HUES6 (cell line): ENCODE measurements around the gene CRYL1.

Source experiments
- H3K27ac ChIP-seq: 2 replicates; pipeline ENCODE4 v1.7.0; 2013; ENCODE audit warnings: low read depth, mild to moderate bottlenecking, low read length, inconsistent platforms
- H3K27me3 ChIP-seq: 2 replicates; pipeline ENCODE4 v1.6.1; 2013; ENCODE audit warnings: low read length; ENCODE audit not compliant: control insufficient read depth, insufficient read depth
- H3K36me3 ChIP-seq: 2 replicates; pipeline ENCODE4 v1.6.1; 2013; ENCODE audit warnings: low read length; ENCODE audit not compliant: control insufficient read depth, insufficient read depth
- H3K4me1 ChIP-seq: 2 replicates; pipeline ENCODE4 v1.6.1; 2013; ENCODE audit warnings: low read length; ENCODE audit not compliant: control insufficient read depth, insufficient read depth
- H3K4me3 ChIP-seq: 2 replicates; pipeline ENCODE4 v1.5.1; 2013; ENCODE audit warnings: low read depth, low read length
- H3K9ac ChIP-seq: one replicate; pipeline ENCODE4 v1.6.1; 2013; ENCODE audit warnings: mild to moderate bottlenecking, low read length
- H3K9me3 ChIP-seq: 2 replicates; pipeline ENCODE4 v1.6.1; 2013; ENCODE audit warnings: low read depth, low read length; ENCODE audit not compliant: control insufficient read depth, insufficient read depth

Gene CRYL1

DNA sequence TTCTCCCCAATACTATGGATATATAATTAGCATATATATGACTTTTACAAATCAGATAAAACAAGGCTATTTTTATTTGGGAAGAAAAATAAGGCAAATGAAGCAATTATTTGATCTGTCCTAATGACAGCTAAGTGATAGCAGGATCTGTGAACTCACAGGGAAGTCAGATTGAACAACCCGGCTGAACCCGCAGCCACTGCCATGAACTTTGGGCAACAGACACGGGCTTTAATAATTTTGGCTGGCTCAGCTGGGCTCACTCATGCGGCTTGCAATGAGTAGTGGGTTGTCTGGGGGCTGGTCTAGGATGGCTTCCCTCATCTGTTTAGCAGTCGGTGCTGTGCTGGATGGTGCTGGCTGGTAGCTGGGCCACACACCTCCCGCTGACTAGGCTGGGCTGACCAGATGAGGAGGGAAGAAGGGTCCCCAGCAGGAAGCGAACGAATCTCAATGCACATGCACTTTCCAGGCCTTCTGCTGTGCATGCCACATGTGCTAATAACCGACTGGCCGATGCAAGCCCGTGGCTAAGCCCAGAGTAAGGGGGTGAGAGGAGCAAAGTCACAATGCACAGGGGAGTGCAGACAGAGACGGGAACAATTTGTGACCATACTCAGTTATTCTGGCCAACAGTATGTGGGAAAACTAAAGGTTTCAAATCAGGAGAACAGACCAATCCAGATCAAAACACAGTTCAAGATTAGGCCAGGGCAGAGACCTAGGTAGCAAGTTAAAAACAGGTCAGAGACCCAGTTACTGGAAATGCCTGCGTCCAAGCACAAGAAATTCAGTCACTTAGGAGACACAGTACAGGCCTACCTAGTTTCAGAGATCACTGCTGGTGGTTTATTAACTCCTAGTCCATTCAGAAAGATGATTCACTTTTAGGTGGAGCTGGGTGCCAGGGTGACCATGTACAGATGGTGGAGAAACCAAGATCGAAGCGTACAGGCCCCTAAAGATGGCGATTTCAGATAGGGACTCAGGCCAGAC is 22.3 kb downstream of the CRYL1 start:
- H3K4me1 ChIP-seq = no peaks in the 10 kb centered on the region
- H3K27ac ChIP-seq = no peak overlapping the region
- H3K36me3 ChIP-seq = no peaks in the 10 kb centered on the region

GRCh38 chr13:20501592-20501991 is 24.1 kb downstream of the CRYL1 start:
- H3K4me1 ChIP-seq = no peaks in the 10 kb centered on the region
- H3K9ac ChIP-seq = no peak overlapping the region
- H3K4me3 ChIP-seq = no peak overlapping the region
- peaks cover 15% of the 10 kb centered on the region for H3K9me3 ChIP-seq
- no peaks in the 10 kb centered on the region for H3K27me3 ChIP-seq
- no peaks in the 10 kb centered on the region for H3K36me3 ChIP-seq
- no peak overlapping the region for H3K27ac ChIP-seq

More for the DNA sequence above, 22.3 kb downstream of the CRYL1 start:
- no peaks in the 10 kb centered on the region for H3K27me3 ChIP-seq
- peaks cover 15% of the 10 kb centered on the region for H3K9me3 ChIP-seq
- H3K9ac ChIP-seq = no peak overlapping the region
- no peak overlapping the region for H3K4me3 ChIP-seq

- no peaks in the 10 kb centered on the region for H3K4me1 ChIP-seq
- no peak overlapping the region for H3K9ac ChIP-seq
- peaks cover 15% of the 10 kb centered on the region for H3K9me3 ChIP-seq
- no peaks in the 10 kb centered on the region for H3K36me3 ChIP-seq
- H3K4me3 ChIP-seq = no peak overlapping the region
- H3K27ac ChIP-seq = no peak overlapping the region
- H3K27me3 ChIP-seq = no peaks in the 10 kb centered on the region
These were observed 24.5 kb downstream of the CRYL1 start for GRCh38 chr13:20501120-20501519.

DNA sequence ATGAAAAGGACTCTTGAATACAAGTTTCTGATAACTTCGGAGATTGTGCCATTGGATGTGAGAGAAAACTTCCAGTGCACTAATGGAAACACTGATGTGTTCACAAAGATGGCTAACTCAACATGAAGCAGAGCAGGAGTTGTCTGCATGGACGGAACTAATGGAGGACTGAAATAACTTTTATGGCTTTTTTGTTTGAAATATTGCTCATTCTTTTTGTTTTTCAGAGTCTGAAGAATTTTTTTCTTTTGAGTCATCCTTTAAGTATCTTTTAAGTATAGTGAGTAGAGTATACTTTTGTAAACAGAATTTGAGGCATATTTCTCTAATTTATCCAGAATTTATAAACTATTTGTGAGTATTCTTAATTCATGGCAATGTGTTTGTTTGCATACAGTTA is 25.7 kb downstream of the CRYL1 start:
- peaks cover 15% of the 10 kb centered on the region for H3K9me3 ChIP-seq
- H3K4me3 ChIP-seq = no peak overlapping the region
- no peaks in the 10 kb centered on the region for H3K4me1 ChIP-seq
- no peaks in the 10 kb centered on the region for H3K36me3 ChIP-seq
- H3K27ac ChIP-seq = no peak overlapping the region
- H3K27me3 ChIP-seq = no peaks in the 10 kb centered on the region
- no peak overlapping the region for H3K9ac ChIP-seq

DNA sequence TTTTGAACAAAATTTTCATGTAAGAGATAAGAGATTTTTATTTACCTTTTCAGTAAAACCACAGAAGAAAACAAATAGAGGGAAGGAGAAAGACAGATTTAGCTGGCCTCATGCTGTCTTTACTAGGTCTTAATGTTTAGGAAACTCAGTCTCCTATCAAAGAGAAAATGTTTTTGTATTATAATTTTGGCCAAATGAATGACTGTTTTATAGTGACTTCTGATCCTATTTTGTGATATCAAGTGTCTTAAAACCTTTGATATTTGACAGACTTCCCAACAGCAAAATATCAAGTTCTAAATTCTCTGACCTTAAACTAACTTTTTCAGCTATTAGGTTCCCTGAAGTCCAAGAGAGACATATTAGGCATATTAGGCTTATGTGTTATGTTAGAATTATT is 27.0 kb downstream of the CRYL1 start:
- Histone ChIP-seq H3K27ac (no peak overlapping the region), H3K9ac (no peak overlapping the region), H3K4me3 (no peak overlapping the region), H3K9me3 (peaks cover 15% of the 10 kb centered on the region), H3K27me3 (no peaks in the 10 kb centered on the region), H3K36me3 (no peaks in the 10 kb centered on the region), H3K4me1 (no peaks in the 10 kb centered on the region)

GRCh38 chr13:20498129-20498528 is 27.5 kb downstream of the CRYL1 start:
- Histone ChIP-seq H3K27ac (no peak overlapping the region), H3K36me3 (no peaks in the 10 kb centered on the region), H3K27me3 (no peaks in the 10 kb centered on the region), H3K9ac (no peak overlapping the region), H3K9me3 (peaks cover 15% of the 10 kb centered on the region), H3K4me3 (no peak overlapping the region), H3K4me1 (no peaks in the 10 kb centered on the region)

DNA sequence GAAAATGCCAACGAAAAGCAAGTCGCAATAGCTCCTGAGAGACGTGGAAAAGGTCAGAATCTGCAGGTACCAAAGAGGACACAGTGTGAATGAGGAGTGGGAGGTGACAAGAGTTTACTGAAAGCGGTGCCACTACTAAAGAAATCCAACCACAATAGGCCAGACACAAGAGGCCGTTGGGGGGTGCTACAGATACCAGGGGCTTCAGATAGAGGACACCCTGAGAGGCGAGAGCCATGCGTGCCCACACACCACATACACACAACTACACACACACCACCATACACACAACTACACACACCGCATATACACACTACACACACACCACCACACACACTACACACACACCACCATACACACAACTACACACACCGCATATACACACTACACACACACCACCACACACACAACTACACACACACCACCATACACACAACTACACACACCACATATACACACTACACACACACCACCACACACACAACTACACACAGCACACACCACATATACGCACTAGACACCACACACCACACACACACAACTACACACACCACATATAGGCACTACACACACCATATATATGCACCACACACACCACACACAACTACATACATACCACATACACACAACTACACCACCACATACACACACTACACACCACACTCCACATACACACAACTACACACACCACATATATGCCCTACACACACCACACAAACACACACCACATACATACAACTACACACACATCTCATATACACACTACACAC is 28.5 kb downstream of the CRYL1 start:
- Histone ChIP-seq H3K9ac (no peak overlapping the region), H3K27ac (no peak overlapping the region), H3K27me3 (no peaks in the 10 kb centered on the region), H3K4me3 (no peak overlapping the region), H3K36me3 (no peaks in the 10 kb centered on the region), H3K9me3 (peaks cover 15% of the 10 kb centered on the region), H3K4me1 (no peaks in the 10 kb centered on the region)

DNA sequence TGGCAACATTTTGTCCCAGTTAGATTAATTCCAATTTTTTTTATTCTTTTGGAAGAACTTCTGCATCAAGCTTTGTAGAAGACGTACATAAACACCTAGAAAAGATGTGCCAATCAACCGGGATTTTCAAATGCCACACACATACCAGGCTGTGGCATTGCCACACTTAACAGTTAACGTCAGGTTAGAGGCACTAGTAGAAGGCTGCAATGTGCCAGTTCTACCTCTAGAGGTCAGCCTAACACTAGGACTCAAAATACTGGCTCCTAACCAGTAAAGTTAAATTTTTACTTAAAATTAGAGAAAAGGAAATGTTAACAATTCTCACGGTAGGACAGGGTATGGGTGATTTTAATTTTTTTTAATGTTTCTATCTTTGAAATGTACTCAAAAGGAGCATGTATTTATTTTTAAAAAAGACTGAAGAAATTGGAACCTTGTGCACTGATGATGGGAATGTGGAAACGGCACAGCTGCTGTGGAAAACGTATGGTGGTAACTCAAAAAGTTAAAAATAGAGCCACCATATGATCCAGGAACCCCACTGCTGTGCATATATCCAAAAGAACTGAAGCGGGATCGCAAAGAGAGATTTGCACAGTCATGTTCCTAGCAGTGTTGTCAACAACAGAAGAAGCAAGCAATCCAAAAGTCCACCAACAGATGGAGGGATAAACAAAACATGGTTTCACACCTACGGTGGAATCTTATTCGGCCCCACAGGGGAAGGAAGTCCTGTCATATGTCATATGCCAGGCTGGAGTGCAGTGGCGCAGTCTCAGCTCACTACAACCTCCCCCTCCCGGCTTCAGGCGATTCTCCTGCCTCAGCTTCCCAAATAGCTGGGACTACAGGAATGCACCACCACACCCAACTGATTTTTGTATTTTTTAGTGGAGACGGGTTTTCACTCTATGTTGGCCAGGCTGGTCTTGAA is 30.3 kb downstream of the CRYL1 start:
- Histone ChIP-seq H3K27me3 (no peaks in the 10 kb centered on the region), H3K4me1 (no peaks in the 10 kb centered on the region), H3K36me3 (no peaks in the 10 kb centered on the region), H3K27ac (no peak overlapping the region), H3K9me3 (peaks cover 8% of the 10 kb centered on the region), H3K9ac (no peak overlapping the region), H3K4me3 (no peak overlapping the region)

DNA sequence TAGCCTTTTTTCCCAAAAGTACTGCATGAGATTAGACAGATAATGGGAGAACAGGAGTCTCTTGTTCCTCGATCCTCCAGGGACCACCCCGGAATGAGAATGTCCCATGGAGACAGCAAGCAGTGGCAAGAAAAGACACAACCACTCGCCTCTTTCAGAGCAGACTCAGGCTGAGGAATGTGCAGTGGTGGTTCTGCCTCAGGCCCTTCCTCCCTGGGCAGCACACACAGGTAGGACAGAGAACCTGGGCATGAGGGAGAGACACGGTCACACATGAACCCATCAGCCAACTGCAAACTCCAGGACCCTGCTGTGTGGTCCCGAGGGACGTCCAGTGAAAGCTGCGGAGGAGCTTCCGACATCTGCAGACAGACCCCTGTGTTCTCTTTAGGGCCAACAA is 31.0 kb downstream of the CRYL1 start:
- no peaks in the 10 kb centered on the region for H3K36me3 ChIP-seq
- H3K27ac ChIP-seq = no peak overlapping the region
- peaks cover 3% of the 10 kb centered on the region for H3K9me3 ChIP-seq
- no peak overlapping the region for H3K4me3 ChIP-seq
- H3K9ac ChIP-seq = no peak overlapping the region
- no peaks in the 10 kb centered on the region for H3K27me3 ChIP-seq
- no peaks in the 10 kb centered on the region for H3K4me1 ChIP-seq

DNA sequence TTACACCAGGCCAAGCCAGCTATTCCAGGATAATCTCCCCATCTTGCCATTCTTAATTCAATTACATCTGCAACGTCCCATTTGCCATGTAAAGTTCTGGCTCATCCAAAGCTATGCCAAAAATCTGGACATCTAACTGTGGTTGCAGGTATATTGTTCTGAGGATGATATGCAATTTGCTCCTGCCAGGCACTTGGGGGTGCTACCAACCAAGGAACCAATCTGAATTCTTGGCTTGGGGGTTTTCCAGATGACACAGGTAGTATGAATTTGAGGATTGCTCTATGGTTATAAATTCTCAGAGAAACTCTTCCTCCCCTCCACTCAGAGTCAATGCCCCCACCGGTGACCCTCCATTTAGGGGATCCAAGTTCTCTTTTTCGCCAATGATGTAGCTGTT is 33.0 kb downstream of the CRYL1 start:
- Histone ChIP-seq H3K36me3 (no peaks in the 10 kb centered on the region), H3K9ac (no peak overlapping the region), H3K27me3 (no peaks in the 10 kb centered on the region), H3K4me1 (no peaks in the 10 kb centered on the region), H3K4me3 (no peak overlapping the region), H3K9me3 (no peaks in the 10 kb centered on the region), H3K27ac (no peak overlapping the region)
